H1 (cell line): Measurements from ENCODE around the gene NXPH1. TPM values are rescaled to one million over a fixed set of nuclear protein-coding genes. Genes with fewer than 3 reads are reported as not detected.
A peak's percentile ranks its signal among the peaks of the same experiment; 100 is the strongest.

ENCODE experiments used
- CTBP2 ChIP-seq: IDR thresholded peaks from 2 replicates; pipeline ENCODE4 v1.7.0; 2011; ENCODE audit warnings: borderline replicate concordance, mild to moderate bottlenecking, moderate library complexity, mixed read lengths, low read length; ENCODE audit not compliant: insufficient read depth, insufficient read length
- POU5F1 ChIP-seq: IDR thresholded peaks from 2 replicates; pipeline ENCODE4 v1.6.1; 2011; ENCODE audit warnings: low read depth, mild to moderate bottlenecking, low read length, moderate library complexity
- SIN3A ChIP-seq, 2 experiments: IDR thresholded peaks in 1 of 2; conservative IDR thresholded peaks in 1 of 2; 2 replicates each; pipeline ENCODE4 v1.6.1; 2011 to 2012; ENCODE audit warnings: low read length in 2 of 2, improper control_type of control experiment in 1 of 2, low read depth in 1 of 2, mild to moderate bottlenecking in 1 of 2
- polyA plus RNA-seq, 7 experiments: library from polyadenylated mRNA; depleted of rRNA in 3 of 7; stranded (reverse) in 5 of 7; unstranded in 2 of 7; fragments of >200 nt in 5 of 7; fragments of 200-250 nt in 2 of 7; gene quantifications; 1 replicate in 5 of 7; 2 replicates in 1 of 7; 4 replicates in 1 of 7; pipeline versions ENCODE4 v1.2.1 to v1.2.3, GENCODE V29; 2011 to 2013; ENCODE audit warnings: missing spikeins in 2 of 7, mixed read lengths in 2 of 7
- total RNA-seq: library from RNA; stranded (reverse); fragmentation: NEBNext Ultra II Directional; extraction: Animal tissue kit (Norgen Biotek cat#: 25700); gene quantifications from 2 replicates; pipeline ENCODE4 v1.2.1, GENCODE V29; 2021

The NXPH1 gene
- total and polyA plus RNA-seq, 2 of the 8 experiments (the other 6 are each of a cell fraction or from before 2014, with no cell fraction given): 0.14 to 1.0 TPM

DNA sequence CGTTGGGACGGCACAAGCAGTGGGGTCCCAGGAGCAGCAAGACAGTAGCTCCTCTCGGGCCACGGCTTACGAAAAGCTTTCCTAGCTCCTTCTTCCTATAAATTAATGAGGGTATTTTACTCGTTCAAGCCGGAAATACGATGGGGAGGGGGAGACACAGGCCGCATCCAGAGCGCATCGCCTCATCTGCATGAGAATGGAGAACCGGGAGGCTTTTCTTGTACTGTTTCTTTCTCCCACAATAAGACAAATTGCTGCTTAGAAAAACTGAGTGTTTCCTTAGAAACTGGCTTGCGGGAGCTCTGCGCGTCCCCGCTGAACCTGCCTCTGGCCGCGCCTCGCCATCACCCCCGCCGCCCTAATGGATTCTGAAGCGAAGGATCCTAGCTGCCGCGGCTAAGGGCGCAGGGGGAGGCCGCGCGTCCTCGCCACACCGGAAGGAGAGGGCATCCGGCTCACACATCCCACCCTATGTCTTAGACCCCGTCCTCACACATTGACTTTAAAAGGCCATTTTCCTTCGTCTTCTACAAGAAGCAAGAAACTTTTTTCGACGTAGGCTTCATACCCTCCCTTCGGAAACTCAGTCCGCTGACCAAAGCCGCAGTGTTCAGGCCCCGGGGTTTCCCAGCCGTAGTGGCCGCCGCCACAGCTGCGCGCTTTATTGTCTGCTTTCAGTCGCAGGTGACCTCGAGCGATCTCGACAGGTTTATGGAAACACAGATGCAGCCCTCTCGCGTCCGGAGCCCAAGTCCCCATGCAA lies 8.8 kb downstream of the NXPH1 start (continued):
- 0 out of 4 replicates have a peak, but pooled peaks of 1 of the 2 experiments have one; percentile 24 for TF ChIP-seq SIN3A (conservative IDR thresholded peaks at IDR 0.05 in 1 of 2, IDR thresholded peaks at IDR 0.05 in 1 of 2; ENCODE audit: low read depth in 1 of 2, low read length in 2 of 2)
- peak; percentile 16 for TF ChIP-seq CTBP2
- TF ChIP-seq POU5F1: no peak
